Uterus (tissue), 2 donors: ENCODE results near the gene MFSD2A.

Experiments used
- POLR2A ChIP-seq, 2 donors: fragments of 450-650 bp; IDR thresholded peaks; one replicate each; pipeline ENCODE4 v1.6.1; 2016; ENCODE audit warnings: antibody characterized with exemption in 2 of 2, mild to moderate bottlenecking in 1 of 2, moderate library complexity in 1 of 2
- TF ChIP-seq, protein P1 (sequence below), 4 experiments: fragments of 200-600 bp in 2 of 4; fragments of 450-650 bp in 2 of 4; sonication (generic) in 2 of 4; IDR thresholded peaks; one replicate each; pipeline ENCODE4 v1.5.1; 2016 to 2019; ENCODE audit warnings: antibody characterized with exemption in 4 of 4, mild to moderate bottlenecking in 2 of 4, moderate library complexity in 1 of 4

DNA sequence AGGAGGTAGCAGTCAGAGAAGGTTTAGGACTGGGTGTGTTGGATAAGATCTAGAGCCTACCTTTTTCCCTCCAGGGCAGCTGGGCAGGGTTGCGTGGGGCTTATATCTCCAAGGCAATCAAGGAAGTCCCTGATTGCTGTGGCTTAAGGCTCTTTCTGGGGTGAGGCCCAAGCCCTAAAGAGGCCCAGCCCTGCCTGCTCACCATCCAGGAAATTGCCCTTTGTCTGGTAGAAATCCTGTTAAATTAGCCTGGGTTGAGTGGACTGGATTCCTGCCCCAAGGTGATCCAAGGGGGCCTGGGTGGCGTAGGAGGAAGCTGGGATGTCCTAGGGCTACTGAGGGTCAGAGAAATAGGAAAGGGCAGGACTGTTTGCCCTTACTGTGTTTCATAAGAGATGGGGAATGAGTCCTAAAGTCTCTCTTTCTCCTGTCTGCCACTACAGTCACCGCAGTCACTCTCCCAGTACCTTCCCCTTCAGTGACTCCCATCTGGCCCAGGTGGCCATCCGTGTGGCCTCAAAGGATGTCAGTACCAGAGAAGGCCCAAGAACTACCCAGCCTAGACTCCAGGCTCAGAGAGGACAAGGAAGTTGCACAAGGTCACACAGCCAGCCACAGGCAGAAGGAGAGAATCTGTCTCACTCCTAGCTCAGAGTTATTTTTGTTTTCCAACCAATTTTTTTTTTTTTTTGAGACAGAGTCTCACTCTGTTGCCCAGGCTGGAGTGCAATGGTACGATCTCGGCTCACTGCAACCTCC, 25.8 kb downstream of the MFSD2A start:
- TF ChIP-seq, protein P1, sequence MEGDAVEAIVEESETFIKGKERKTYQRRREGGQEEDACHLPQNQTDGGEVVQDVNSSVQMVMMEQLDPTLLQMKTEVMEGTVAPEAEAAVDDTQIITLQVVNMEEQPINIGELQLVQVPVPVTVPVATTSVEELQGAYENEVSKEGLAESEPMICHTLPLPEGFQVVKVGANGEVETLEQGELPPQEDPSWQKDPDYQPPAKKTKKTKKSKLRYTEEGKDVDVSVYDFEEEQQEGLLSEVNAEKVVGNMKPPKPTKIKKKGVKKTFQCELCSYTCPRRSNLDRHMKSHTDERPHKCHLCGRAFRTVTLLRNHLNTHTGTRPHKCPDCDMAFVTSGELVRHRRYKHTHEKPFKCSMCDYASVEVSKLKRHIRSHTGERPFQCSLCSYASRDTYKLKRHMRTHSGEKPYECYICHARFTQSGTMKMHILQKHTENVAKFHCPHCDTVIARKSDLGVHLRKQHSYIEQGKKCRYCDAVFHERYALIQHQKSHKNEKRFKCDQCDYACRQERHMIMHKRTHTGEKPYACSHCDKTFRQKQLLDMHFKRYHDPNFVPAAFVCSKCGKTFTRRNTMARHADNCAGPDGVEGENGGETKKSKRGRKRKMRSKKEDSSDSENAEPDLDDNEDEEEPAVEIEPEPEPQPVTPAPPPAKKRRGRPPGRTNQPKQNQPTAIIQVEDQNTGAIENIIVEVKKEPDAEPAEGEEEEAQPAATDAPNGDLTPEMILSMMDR (IDR thresholded peaks at IDR 0.05): no peak
- TF ChIP-seq POLR2A (IDR thresholded peaks at IDR 0.05): no peak
